Tibial artery (tissue), 4 donors: Measurements from ENCODE around the gene SLC35F1.

Source experiments
- DNase-seq, 2 donors: peaks; one replicate each; pipeline ENCODE4 v3.0.0-alpha.2; 2019
- H3K27ac ChIP-seq, 2 donors: fragments of 200-600 bp; sonication (generic) in 1 of 2; 1 replicate in 1 of 2; 2 replicates in 1 of 2; pipeline ENCODE4 v1.5.1; 2018 to 2019; ENCODE audit warnings: mild to moderate bottlenecking in 1 of 2
- H3K27me3 ChIP-seq, 2 donors: fragments of 200-600 bp; sonication (generic) in 1 of 2; one replicate each; pipeline versions ENCODE4 v1.5.1 to v1.6.0; 2016 to 2019
- H3K36me3 ChIP-seq, 3 donors: fragments of 200-600 bp; sonication (generic) in 2 of 3; one replicate each; pipeline ENCODE4 v1.5.1; 2016 to 2019; ENCODE audit warnings: mild to moderate bottlenecking in 2 of 3
- H3K4me1 ChIP-seq, 4 donors: fragments of 200-600 bp; sonication (generic) in 2 of 4; 1 replicate in 3 of 4; 2 replicates in 1 of 4; pipeline ENCODE4 v1.5.1; 2016 to 2019
- H3K4me3 ChIP-seq, 2 donors: fragments of 200-600 bp; sonication (generic) in 1 of 2; 1 replicate in 1 of 2; 2 replicates in 1 of 2; pipeline ENCODE4 v1.5.1; 2018 to 2019; ENCODE audit warnings: mild to moderate bottlenecking in 2 of 2
- H3K9me3 ChIP-seq, 3 donors: fragments of 200-600 bp; sonication (generic) in 1 of 3; one replicate each; pipeline ENCODE4 v1.5.1; 2016 to 2019
- intact Hi-C: fragments of 100-400 bp; cut with DNase I; formaldehyde crosslinking; loops from one replicate; pipeline ENCODE4 v1.15.0; 2023; ENCODE audit warnings: low total_unique reads
- TF ChIP-seq, protein P1 (sequence below), 2 experiments: fragments of 200-600 bp in 1 of 2; fragments of 450-650 bp in 1 of 2; IDR thresholded peaks; one replicate each; pipeline ENCODE4 v1.5.1; 2017 to 2019; ENCODE audit warnings: antibody characterized with exemption in 2 of 2, mild to moderate bottlenecking in 1 of 2, moderate library complexity in 1 of 2

Gene SLC35F1

DNA sequence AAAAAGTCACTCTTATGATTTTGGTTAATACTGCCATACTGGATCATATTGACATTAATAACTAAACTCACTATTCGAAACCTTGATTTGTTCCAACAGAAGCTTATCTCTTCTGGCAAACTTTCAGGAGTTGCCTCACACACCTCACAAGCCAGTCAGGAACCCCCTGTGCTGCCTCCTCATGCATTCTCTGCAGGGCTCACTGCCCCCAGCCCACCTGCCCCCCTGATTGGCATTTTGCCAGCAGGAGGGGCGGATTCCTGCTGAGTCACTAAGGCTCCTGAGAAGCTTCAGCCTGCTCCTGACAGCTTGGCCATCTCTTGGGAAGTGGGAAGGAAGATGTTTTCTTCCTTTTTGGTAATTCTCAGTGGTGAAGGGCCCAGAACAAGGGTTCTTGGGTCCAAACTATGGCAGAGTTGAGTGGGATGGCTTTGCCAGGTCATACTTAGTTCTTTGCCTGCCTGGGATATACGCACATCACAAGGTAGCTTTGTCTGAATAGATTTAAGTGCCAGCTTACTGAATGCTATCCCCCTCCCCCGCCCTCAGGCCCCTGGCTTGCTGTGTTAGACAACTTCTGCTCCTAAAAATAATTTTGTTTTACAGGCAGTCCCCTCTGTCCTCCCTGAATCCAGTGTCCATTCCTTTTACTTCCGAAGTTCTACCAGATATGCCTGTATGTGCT is 31.4 kb downstream of the SLC35F1 start:
- no peaks in the 10 kb centered on the region for H3K9me3 ChIP-seq
- TF ChIP-seq, protein P1, sequence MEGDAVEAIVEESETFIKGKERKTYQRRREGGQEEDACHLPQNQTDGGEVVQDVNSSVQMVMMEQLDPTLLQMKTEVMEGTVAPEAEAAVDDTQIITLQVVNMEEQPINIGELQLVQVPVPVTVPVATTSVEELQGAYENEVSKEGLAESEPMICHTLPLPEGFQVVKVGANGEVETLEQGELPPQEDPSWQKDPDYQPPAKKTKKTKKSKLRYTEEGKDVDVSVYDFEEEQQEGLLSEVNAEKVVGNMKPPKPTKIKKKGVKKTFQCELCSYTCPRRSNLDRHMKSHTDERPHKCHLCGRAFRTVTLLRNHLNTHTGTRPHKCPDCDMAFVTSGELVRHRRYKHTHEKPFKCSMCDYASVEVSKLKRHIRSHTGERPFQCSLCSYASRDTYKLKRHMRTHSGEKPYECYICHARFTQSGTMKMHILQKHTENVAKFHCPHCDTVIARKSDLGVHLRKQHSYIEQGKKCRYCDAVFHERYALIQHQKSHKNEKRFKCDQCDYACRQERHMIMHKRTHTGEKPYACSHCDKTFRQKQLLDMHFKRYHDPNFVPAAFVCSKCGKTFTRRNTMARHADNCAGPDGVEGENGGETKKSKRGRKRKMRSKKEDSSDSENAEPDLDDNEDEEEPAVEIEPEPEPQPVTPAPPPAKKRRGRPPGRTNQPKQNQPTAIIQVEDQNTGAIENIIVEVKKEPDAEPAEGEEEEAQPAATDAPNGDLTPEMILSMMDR (IDR thresholded peaks at IDR 0.05): no peak
- H3K4me1 ChIP-seq: no peaks in the 10 kb centered on the region
- intact Hi-C loops: no loop called here
- no peak overlapping the region for H3K4me3 ChIP-seq
- no peak overlapping the region for H3K27ac ChIP-seq
- peaks cover 0 to 3% of the 10 kb centered on the region in 2 donors for H3K27me3 ChIP-seq
- DNase-seq: no peak
- no peaks in the 10 kb centered on the region for H3K36me3 ChIP-seq

DNA sequence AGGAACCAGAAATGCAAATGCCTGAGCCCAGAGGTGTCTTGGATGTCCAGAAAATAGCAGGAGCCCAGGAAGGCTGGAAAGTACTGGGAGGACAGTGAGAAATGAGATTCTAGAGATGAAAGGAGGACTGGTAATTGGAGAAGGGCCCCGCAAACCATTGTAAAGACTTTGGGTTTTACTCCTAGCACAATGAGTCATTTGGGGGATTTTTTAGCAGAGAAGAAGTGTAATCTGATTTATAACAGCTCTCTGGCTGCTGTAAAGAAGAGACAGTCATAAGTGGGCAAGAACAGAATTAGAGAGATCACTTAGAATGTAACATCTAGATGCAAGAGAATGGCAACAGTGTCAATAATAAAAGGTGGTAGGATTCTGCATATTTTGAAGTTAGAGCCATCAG is 40.2 kb downstream of the SLC35F1 start:
- no peak for DNase-seq

DNA sequence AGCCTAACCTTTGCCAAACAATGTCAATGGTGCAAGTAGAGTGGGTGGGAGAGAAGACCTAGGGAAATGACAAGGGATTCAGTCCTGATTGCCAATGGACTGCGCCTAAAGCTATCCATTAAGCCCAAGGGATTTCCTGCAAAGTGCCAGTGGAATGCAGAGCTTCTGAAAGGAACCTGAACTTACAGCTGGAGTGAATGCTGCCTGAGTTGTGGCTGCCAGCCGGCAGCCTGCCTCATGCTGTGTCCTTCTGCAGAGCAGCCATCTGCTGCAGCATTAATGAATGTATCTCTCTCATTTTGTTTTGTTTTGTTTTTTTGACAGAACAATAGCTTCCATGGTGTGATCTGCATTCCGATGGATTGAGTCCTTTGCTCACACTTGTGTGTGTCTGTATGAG is 44.7 kb downstream of the SLC35F1 start:
- Histone ChIP-seq H3K27ac (no peak overlapping the region), H3K27me3 (no peaks in the 10 kb centered on the region), H3K36me3 (no peaks in the 10 kb centered on the region), H3K9me3 (no peaks in the 10 kb centered on the region), H3K4me1 (no peaks in the 10 kb centered on the region), H3K4me3 (no peak overlapping the region)
- intact Hi-C loops: no loop called here
- TF ChIP-seq, protein P1 (IDR thresholded peaks at IDR 0.05): no peak
- no peak for DNase-seq

More for the DNA sequence above, 40.2 kb downstream of the SLC35F1 start:
- H3K4me3 ChIP-seq: no peak overlapping the region
- intact Hi-C loops: no loop called here
- TF ChIP-seq, protein P1 (IDR thresholded peaks at IDR 0.05): no peak
- H3K36me3 ChIP-seq: no peaks in the 10 kb centered on the region
- H3K27ac ChIP-seq: no peak overlapping the region
- H3K9me3 ChIP-seq: no peaks in the 10 kb centered on the region
- no peaks in the 10 kb centered on the region for H3K27me3 ChIP-seq
- H3K4me1 ChIP-seq: no peaks in the 10 kb centered on the region

DNA sequence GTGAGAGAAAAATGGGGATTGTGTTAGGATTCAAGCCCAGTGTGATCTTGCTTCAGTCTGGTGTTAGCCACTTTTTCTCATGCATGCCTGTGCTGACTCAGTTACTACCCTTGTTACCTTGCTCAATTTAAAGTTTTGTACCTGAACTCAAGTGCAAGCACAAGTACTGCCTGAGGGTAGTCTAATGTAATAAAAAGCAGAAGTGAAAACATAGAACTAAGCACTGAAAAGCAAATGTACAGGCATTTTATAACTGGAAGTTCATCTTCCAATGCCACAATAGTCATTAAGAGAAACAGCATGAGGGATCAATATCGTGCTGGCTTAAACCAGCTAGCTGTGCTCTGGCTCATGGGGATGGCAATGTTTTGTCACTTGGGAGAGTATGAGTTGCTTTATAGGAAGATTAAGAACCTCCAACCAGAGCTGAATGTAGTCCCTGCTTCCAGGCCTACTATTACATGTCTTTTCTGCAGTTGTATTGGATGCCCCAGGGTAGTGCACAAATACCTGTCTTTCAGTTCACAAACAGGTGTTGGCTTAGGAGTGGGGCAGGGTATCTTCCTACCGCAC is 48.7 kb downstream of the SLC35F1 start:
- no peak overlapping the region for H3K4me3 ChIP-seq
- H3K27me3 ChIP-seq: no peaks in the 10 kb centered on the region
- H3K27ac ChIP-seq: no peak overlapping the region
- H3K4me1 ChIP-seq: no peaks in the 10 kb centered on the region
- no peaks in the 10 kb centered on the region for H3K36me3 ChIP-seq
- intact Hi-C loops: no loop called here
- TF ChIP-seq, protein P1 (IDR thresholded peaks at IDR 0.05): no peak
- no peaks in the 10 kb centered on the region for H3K9me3 ChIP-seq
- DNase-seq: no peak

- Histone ChIP-seq H3K36me3 (no peaks in the 10 kb centered on the region), H3K4me3 (no peak overlapping the region), H3K27ac (no peak overlapping the region), H3K9me3 (no peaks in the 10 kb centered on the region), H3K4me1 (no peaks in the 10 kb centered on the region), H3K27me3 (no peaks in the 10 kb centered on the region)
- intact Hi-C loops: no loop called here
- DNase-seq: no peak
- TF ChIP-seq, protein P1 (IDR thresholded peaks at IDR 0.05): no peak
These were observed 49.3 kb downstream of the SLC35F1 start for GRCh38 chr6:117956386-117956785.
